Measurements from ENCODE around the gene KLF1. TPM values are rescaled to one million over a fixed set of nuclear protein-coding genes. Genes with fewer than 3 reads are reported as not detected.

Gene KLF1
- total and polyA plus RNA-seq, 2 of the 13 experiments (the other 11 are each of a cell fraction or from before 2014, with no cell fraction given), result not detected

GRCh38 chr19:12890787-12891552 lies 4.0 kb upstream of the KLF1 start, which contains the start of gene GCDH (continued):
- TF ChIP-seq ZNF282 (IDR thresholded peaks at IDR 0.05; ENCODE audit: partially characterized antibody) (no peak), AGO2 (optimal IDR thresholded peaks at IDR 0.05; ENCODE audit: low read depth, low read length) (peak; percentile 35), ZNF570 (CRISPR knock-in tag; IDR thresholded peaks at IDR 0.05; ENCODE audit: borderline replicate concordance) (0 out of 2 replicates have a peak, but pooled peaks have one; percentile 29), ZNF614 (CRISPR knock-in tag; IDR thresholded peaks at IDR 0.05; ENCODE audit: borderline replicate concordance) (no peak), MED13 (CRISPR knock-in tag; IDR thresholded peaks at IDR 0.05) (no peak), SP2 (CRISPR knock-in tag; IDR thresholded peaks at IDR 0.05) (peak; percentile 75), SIX1 (CRISPR knock-in tag; IDR thresholded peaks at IDR 0.05; ENCODE audit: borderline replicate concordance) (no peak), ZSCAN29 (CRISPR knock-in tag; conservative IDR thresholded peaks at IDR 0.05) (peak; percentile 53; the same call in 1 of the 2 replicates), SMAD1 (CRISPR knock-in tag; IDR thresholded peaks at IDR 0.05; ENCODE audit: borderline replicate concordance, low read depth) (0 out of 2 replicates have a peak, but pooled peaks have one; percentile 46), ZNF350 (CRISPR knock-in tag; IDR thresholded peaks at IDR 0.05; ENCODE audit: borderline replicate concordance, low read depth) (peak; percentile 91), RAD51 (IDR thresholded peaks at IDR 0.05; ENCODE audit: borderline replicate concordance) (no peak), PCBP1 (IDR thresholded peaks at IDR 0.05; ENCODE audit: borderline replicate concordance, low read depth, low read length) (0 out of 2 replicates have a peak, but pooled peaks have one; percentile 63), ZNF24 (IDR thresholded peaks at IDR 0.05) (no peak), IRF9 (CRISPR knock-in tag; IDR thresholded peaks at IDR 0.05; ENCODE audit: borderline replicate concordance) (peak; percentile 43; the same call in 1 of the 2 replicates), ZNF574 (CRISPR knock-in tag; IDR thresholded peaks at IDR 0.05) (peak; percentile 64), SP4 (CRISPR knock-in tag; IDR thresholded peaks at IDR 0.05) (peak; percentile 95), ZNF207 (IDR thresholded peaks at IDR 0.05; ENCODE audit: borderline replicate concordance) (no peak), ZKSCAN8 (CRISPR knock-in tag; IDR thresholded peaks at IDR 0.05; ENCODE audit: borderline replicate concordance) (no peak)
- TF ChIP-seq, protein P1, sequence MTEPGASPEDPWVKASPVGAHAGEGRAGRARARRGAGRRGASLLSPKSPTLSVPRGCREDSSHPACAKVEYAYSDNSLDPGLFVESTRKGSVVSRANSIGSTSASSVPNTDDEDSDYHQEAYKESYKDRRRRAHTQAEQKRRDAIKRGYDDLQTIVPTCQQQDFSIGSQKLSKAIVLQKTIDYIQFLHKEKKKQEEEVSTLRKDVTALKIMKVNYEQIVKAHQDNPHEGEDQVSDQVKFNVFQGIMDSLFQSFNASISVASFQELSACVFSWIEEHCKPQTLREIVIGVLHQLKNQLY (CRISPR knock-in tag; IDR thresholded peaks at IDR 0.05), result 0 out of 2 replicates have a peak, but pooled peaks have one; percentile 10
- TF ChIP-seq, protein P2, sequence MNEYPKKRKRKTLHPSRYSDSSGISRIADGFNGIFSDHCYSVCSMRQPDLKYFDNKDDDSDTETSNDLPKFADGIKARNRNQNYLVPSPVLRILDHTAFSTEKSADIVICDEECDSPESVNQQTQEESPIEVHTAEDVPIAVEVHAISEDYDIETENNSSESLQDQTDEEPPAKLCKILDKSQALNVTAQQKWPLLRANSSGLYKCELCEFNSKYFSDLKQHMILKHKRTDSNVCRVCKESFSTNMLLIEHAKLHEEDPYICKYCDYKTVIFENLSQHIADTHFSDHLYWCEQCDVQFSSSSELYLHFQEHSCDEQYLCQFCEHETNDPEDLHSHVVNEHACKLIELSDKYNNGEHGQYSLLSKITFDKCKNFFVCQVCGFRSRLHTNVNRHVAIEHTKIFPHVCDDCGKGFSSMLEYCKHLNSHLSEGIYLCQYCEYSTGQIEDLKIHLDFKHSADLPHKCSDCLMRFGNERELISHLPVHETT (CRISPR knock-in tag; conservative IDR thresholded peaks at IDR 0.05), result no peak; the same call in 1 of the 2 replicates
- TF ChIP-seq, protein P3, sequence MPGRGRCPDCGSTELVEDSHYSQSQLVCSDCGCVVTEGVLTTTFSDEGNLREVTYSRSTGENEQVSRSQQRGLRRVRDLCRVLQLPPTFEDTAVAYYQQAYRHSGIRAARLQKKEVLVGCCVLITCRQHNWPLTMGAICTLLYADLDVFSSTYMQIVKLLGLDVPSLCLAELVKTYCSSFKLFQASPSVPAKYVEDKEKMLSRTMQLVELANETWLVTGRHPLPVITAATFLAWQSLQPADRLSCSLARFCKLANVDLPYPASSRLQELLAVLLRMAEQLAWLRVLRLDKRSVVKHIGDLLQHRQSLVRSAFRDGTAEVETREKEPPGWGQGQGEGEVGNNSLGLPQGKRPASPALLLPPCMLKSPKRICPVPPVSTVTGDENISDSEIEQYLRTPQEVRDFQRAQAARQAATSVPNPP (CRISPR knock-in tag; IDR thresholded peaks at IDR 0.05), result no peak
- TF ChIP-seq, protein P4, sequence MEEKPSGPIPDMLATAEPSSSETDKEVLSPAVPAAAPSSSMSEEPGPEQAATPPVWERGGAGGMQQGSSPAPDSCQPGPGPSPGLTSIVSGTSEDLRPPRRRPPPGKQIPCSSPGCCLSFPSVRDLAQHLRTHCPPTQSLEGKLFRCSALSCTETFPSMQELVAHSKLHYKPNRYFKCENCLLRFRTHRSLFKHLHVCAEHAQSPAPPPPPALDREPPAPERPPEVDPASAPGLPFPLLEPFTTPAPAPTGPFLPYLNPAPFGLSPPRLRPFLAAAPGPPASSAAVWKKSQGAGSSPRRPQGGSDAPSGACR (CRISPR knock-in tag; IDR thresholded peaks at IDR 0.05), result no peak
